ENCODE data around the gene SLC35F2.
"Not testable (repeated sequence)": the region's sequence is repeated elsewhere in the genome, so short reads cannot be mapped to it uniquely, and the experiment has no call there.

SLC35F2 gene

GRCh38 chr11:107791343-107792048, 67.1 kb downstream of the SLC35F2 start:
- in situ Hi-C loops (cut with MboI; ENCODE audit: low sequenced_read_pairs): no loop called here

DNA sequence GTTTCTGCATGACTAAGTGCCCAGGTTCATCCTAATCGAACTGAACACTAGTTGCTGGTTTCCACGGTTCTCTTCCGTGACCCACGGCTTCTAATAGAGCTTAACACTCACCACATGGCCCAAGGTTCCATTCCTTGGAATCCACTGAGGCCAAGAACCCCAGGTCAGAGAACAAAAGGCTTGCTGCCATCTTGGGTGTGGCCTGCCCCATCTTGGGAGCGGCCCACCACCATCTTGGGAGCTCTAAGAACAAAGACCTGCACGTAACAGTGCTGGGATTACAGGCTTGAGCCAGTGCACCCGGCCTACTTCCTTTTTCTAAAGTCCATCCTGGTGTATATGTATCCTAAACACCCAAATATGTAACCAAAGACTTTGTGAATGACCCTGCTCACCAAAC, 68.8 kb downstream of the SLC35F2 start:
- in situ Hi-C loops (cut with MboI; ENCODE audit: low sequenced_read_pairs): no loop called here

- in situ Hi-C loops (cut with MboI; ENCODE audit: low sequenced_read_pairs): no loop called here
These were observed 70.9 kb downstream of the SLC35F2 start for GRCh38 chr11:107787733-107788132.

GRCh38 chr11:107785401-107785800, 73.2 kb downstream of the SLC35F2 start:
- in situ Hi-C loops (cut with MboI; ENCODE audit: low sequenced_read_pairs): no loop called here

- in situ Hi-C loops (cut with MboI; ENCODE audit: low sequenced_read_pairs): no loop called here
These were observed 75.5 kb downstream of the SLC35F2 start for GRCh38 chr11:107783121-107783520.

- in situ Hi-C loops (cut with MboI; ENCODE audit: low sequenced_read_pairs): no loop called here
These were observed 77.8 kb downstream of the SLC35F2 start for GRCh38 chr11:107780775-107781174.

- in situ Hi-C loops (cut with MboI; ENCODE audit: low sequenced_read_pairs): no loop called here
These were observed 78.5 kb downstream of the SLC35F2 start for GRCh38 chr11:107780136-107780535.

DNA sequence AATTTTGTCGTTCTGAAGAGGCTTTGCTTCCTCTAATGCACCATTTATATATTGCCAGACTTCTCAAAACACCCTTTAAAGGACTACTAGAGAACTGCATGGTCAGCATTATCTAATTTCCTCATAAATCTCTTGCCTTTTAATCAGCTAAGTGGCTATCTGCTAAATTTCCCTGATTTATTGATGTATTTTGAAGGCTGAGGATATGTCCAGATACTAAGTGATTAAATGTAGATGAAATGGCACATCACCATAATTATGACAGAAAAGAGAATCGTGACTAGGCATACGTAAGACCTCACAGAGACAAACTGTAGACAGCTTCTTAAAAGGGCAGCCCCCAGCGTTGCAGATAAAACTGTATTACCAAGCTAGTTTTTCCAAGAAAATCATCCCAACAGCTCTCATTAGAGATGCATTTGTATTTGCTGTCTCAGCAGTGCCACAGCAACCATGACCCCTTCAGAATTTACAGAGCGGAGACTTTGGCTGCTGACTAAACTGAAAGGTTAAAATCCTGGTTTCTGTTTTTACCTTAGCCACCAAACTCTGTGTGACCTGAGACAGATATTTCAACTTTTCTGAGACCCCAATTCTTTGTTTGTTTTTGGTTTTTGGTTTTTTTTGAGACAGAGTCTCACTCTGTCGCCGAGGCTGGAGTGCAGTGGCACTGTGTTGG, 79.6 kb downstream of the SLC35F2 start:
- in situ Hi-C loops (cut with MboI; ENCODE audit: low sequenced_read_pairs): no loop called here

DNA sequence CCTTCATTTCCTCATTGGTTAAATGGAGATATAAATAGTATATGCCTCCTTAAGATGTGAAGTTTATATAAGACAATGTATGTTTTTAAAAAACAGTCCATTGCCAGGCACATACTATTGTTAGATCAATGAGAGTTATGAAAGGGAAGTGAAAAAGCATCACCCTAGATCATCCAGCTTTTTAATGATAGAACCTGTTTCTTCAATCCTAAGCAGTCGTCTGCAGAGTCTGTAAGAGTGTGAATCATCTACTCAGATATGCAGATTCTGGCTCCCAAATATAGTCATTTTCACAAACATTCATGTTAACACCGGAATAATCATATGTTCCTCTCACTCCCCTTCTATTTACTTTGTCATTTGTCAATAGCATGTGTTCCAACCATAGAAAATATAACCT, 81.5 kb downstream of the SLC35F2 start:
- in situ Hi-C loops (cut with MboI; ENCODE audit: low sequenced_read_pairs): no loop called here

DNA sequence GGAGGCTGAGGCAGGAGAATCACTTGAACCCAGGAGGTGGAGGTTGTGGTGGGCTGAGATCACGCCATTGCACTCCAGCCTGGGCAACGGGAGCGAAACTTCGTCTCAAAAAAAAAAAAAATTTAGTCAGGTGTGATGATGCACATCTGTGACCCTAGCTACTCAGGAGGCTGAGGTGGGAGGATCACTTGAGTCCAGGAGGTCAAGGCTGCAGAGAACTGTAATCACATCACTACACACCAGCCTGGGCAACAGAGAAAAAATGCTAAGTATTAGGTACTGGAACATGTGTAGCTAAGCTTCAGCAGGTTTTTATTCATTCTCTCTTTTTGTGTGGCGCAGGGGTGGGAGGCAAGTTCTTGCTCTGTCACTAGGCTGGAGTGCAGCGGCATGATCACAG, 82.5 kb downstream of the SLC35F2 start:
- in situ Hi-C loops (cut with MboI; ENCODE audit: low sequenced_read_pairs): no loop called here

DNA sequence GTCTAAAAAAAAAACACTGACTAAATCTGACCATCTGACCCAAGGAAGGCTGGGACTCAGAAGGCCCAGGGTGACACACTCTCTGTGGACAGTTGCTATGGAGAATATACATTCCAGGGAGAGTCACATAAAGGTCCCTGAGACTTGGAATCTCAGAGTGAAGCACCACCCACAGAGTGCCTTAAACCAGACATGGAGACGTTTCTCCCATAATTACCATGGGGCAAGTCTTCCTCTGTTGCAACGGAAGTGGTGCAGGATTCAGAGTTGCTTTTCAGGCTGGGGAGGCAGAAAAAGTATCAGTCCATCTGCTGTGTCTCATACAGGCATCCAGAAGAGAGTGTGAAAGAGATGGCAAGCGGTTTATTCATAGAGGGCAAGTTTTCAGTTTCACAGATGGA, 88.0 kb downstream of the SLC35F2 start:
- in situ Hi-C loops (cut with MboI; ENCODE audit: low sequenced_read_pairs): no loop called here

DNA sequence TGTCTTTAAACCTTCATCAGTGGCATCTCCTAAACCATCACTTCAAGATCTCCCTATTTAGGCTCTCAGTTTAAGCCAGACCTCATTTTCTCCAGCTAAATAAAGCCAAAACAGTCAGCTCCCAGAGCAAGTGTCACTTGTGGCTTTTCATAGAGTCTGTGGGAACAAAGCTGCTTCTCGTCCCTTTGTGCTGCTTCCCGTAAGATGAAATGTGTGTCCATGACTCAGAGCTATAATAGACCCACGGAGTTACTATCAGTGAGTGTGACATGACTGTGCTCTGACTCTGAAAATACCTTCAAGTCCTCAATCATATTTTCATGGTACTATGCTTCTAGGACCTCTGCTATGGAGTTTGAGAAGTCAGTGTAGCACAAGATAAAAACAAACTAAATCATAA, 89.4 kb downstream of the SLC35F2 start:
- in situ Hi-C loops (cut with MboI; ENCODE audit: low sequenced_read_pairs): no loop called here

GRCh38 chr11:107758719-107759355, 99.8 kb downstream of the SLC35F2 start:
- in situ Hi-C loops (cut with MboI; ENCODE audit: low sequenced_read_pairs): not testable (repeated sequence)

DNA sequence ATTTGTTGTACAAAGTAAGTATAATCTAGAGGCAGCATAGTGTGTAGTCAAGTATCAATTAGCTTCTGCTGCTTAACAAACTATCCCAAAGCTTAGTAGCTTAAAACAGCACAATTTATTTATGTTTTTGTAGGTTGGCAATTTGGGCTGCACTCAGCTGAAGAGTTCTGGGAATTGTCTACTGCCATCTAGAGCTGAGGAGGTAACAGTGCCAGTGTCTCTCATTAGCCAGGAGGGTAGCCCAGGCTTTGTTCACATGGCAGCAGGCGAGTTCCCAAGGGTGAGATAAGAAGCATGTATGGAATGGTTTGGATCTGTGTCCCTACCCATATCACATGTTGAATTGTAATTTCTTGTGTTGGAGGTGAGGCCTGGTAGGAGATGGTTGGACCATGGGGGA, 100.9 kb downstream of the SLC35F2 start:
- in situ Hi-C loops (cut with MboI; ENCODE audit: low sequenced_read_pairs): no loop called here

GRCh38 chr11:107756553-107756952, 102.0 kb downstream of the SLC35F2 start:
- in situ Hi-C loops (cut with MboI; ENCODE audit: low sequenced_read_pairs): no loop called here

DNA sequence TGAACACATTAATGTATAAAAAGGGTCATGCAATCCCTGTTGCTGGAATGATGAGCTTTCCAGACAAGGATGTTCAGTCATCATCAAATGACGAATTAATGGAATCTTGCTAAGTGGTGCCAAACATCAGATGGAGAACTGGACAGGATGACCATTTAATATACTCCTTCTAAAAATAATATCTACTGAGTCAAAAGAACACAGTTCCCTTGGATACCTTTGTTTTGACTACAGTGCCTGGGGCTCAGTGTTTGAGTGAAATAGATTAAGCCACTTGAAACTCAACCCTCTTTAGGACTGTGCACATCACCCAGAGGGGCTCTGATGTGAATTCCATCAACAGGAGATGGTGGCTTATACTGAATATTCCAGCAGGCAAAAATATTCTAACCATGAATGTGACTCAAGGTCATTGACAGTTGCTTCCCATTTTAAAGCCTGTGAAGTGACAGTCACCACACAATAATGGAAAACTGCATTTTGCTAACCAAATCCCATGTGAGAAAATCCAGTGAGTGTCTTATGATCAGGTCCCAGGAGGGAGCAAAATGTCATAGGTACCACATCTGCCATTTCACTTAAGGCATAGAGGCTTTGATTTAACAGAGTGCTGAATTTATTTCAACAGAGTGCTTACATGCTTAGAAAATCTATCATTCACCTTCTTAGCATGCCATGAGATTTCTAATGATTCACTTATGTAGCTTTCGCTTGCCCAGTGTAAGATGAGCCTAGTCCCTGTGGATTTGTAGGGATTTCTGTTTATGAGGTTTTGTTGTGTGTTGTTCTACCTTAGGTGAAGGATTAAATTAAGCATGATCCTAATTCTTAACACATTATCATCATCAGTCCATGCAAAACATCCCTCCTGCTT, 105.4 kb downstream of the SLC35F2 start:
- in situ Hi-C loops (cut with MboI; ENCODE audit: low sequenced_read_pairs): no loop called here

DNA sequence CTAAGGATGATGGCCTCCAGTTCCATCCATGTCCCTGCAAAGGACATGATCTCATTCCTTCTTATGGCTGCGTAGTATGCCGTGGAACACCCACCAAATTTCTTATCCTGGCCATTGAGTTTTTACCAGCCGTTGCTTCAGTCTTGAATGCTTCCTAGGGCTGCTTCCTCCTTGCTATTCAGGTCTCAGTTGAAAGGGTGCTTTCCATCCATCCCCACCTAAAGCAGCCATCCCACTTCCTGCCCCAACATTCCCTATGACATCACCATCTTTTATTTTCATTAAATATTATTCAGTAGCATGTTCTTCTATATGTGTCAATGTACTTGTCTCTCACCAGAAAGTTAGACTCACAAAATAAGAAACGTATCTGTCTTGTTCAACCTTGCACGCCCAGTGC, 106.1 kb downstream of the SLC35F2 start:
- in situ Hi-C loops (cut with MboI; ENCODE audit: low sequenced_read_pairs): no loop called here

- in situ Hi-C loops (cut with MboI; ENCODE audit: low sequenced_read_pairs): no loop called here
These were observed 107.5 kb downstream of the SLC35F2 start for GRCh38 chr11:107751082-107751481.

GRCh38 chr11:107750313-107750712, 108.3 kb downstream of the SLC35F2 start:
- in situ Hi-C loops (cut with MboI; ENCODE audit: low sequenced_read_pairs): no loop called here

DNA sequence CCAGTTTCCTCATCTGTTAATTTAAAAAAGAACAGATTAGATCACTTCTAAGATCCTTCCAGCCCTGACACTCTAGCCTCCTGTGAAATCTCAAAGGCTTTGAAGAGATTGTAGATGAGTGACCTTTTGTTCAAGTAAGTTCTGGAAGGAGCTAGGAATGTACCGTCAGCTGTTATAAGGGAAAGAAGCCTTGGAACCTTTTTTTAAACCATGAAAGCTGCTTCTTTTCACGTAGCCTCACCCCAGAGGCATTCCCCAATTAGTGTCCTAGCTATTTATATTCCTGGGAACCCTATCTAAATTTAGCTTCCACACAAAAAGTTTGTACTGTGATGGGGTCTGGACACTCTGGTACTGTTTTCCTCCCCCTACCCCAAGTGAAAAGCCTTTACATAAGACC, 111.0 kb downstream of the SLC35F2 start:
- in situ Hi-C loops (cut with MboI; ENCODE audit: low sequenced_read_pairs): no loop called here

- in situ Hi-C loops (cut with MboI; ENCODE audit: low sequenced_read_pairs): no loop called here
These were observed 113.9 kb downstream of the SLC35F2 start for GRCh38 chr11:107744736-107745135.

All from HL-60/S4 treated with retinoic acid at 250 ng/mL for 4 days and 3 days (cell line).